GM23248 (cell line): ENCODE data around the gene LAPTM5. TPM values are rescaled to one million over a fixed set of nuclear protein-coding genes. Genes with fewer than 3 reads are reported as not detected.

Experiments used
- DNase-seq: peaks from one replicate; pipeline ENCODE4 v3.0.0-alpha.2; 2015
- H2AFZ ChIP-seq: fragments of 200-600 bp; sonication (generic); 2 replicates; pipeline ENCODE4 v1.6.1; 2016; ENCODE audit warnings: antibody characterized with exemption
- H3F3A ChIP-seq: fragments of 200-600 bp; sonication (generic); 2 replicates; pipeline ENCODE4 v1.6.1; 2016; ENCODE audit warnings: mild to moderate bottlenecking, antibody characterized with exemption, mixed run types; ENCODE audit not compliant: insufficient read depth
- H3K27ac ChIP-seq: fragments of 200-600 bp; sonication (generic); 2 replicates; pipeline ENCODE4 v1.5.1; 2016; ENCODE audit warnings: mild to moderate bottlenecking
- H3K27me3 ChIP-seq: fragments of 200-600 bp; sonication (generic); replicated peaks from 2 replicates; pipeline ENCODE4 v1.6.1; 2016; ENCODE audit warnings: mild to moderate bottlenecking; ENCODE audit not compliant: insufficient read depth
- H3K36me3 ChIP-seq: fragments of 200-600 bp; sonication (generic); 2 replicates; pipeline ENCODE4 v1.6.1; 2016; ENCODE audit warnings: low read depth, mild to moderate bottlenecking
- H3K4me1 ChIP-seq: fragments of 200-600 bp; sonication (generic); 2 replicates; pipeline ENCODE4 v1.6.1; 2016; ENCODE audit warnings: mild to moderate bottlenecking; ENCODE audit not compliant: insufficient read depth
- H3K4me2 ChIP-seq: fragments of 200-600 bp; sonication (generic); one replicate; pipeline ENCODE4 v1.6.1; 2016; ENCODE audit warnings: mild to moderate bottlenecking; ENCODE audit not compliant: unreplicated experiment
- H3K4me3 ChIP-seq: fragments of 200-600 bp; sonication (generic); 2 replicates; pipeline ENCODE4 v1.5.1; 2016; ENCODE audit warnings: mild to moderate bottlenecking
- H3K79me2 ChIP-seq: fragments of 200-600 bp; sonication (generic); 2 replicates; pipeline ENCODE4 v1.6.1; 2016; ENCODE audit warnings: mild to moderate bottlenecking; ENCODE audit not compliant: insufficient read depth
- H3K9ac ChIP-seq: fragments of 200-600 bp; sonication (generic); 2 replicates; pipeline ENCODE4 v1.6.1; 2016; ENCODE audit warnings: mild to moderate bottlenecking
- H3K9me2 ChIP-seq: fragments of 200-600 bp; sonication (generic); 2 replicates; pipeline ENCODE4 v1.6.1; 2016; ENCODE audit warnings: mixed run types, mild to moderate bottlenecking, moderate library complexity; ENCODE audit not compliant: insufficient read depth
- H3K9me3 ChIP-seq: fragments of 200-600 bp; sonication (generic); one replicate; pipeline ENCODE4 v1.6.1; 2017; ENCODE audit warnings: low read depth
- H4K20me1 ChIP-seq: fragments of 200-600 bp; sonication (generic); 2 replicates; pipeline ENCODE4 v1.6.0; 2016; ENCODE audit not compliant: insufficient read depth
- EZH2 ChIP-seq: fragments of 200-600 bp; sonication (generic); IDR thresholded peaks from 2 replicates; pipeline ENCODE4 v1.6.1; 2018; ENCODE audit warnings: antibody characterized with exemption, mild to moderate bottlenecking; ENCODE audit not compliant: insufficient read depth, poor library complexity, severe bottlenecking
- EZH2phosphoT487 ChIP-seq: fragments of 200-600 bp; sonication (generic); IDR thresholded peaks from 2 replicates; pipeline ENCODE4 v1.6.1; 2018; ENCODE audit warnings: antibody characterized with exemption, moderate library complexity, mild to moderate bottlenecking, low read depth; ENCODE audit not compliant: insufficient read depth
- WGBS, 2 experiments: methylation state at CpG; one replicate each; pipeline ENCODE4 v1.1.6; 2015 to 2017; ENCODE audit warnings: low lambda C conversion rate in 2 of 2, low coverage in 1 of 2; ENCODE audit errors: missing lambda C conversion rate in 2 of 2; 5-methylcytosine and 5-hydroxymethylcytosine counted together
- in situ Hi-C: fragments of 300-500 bp; cut with MboI; formaldehyde crosslinking; loops from 2 replicates; pipeline ENCODE4 v1.15.0; 2020
- polyA plus RNA-seq: library from polyadenylated mRNA; unstranded; fragments of >200 nt; fragmentation: Nextera tagmentation; extraction: Ambion mirVana; gene quantifications from 2 replicates; pipeline ENCODE4 v1.2.1, GENCODE V29; 2016
- total RNA-seq: library from RNA; depleted of rRNA; stranded (reverse); fragments of >200 nt; shearing (Covaris generic); gene quantifications from 2 replicates; pipeline ENCODE4 v1.2.3, GENCODE V29; 2014

The LAPTM5 gene
- total and polyA plus RNA-seq, 2 experiments from 2014 or later, result 0.36 TPM; not detected in 1

DNA sequence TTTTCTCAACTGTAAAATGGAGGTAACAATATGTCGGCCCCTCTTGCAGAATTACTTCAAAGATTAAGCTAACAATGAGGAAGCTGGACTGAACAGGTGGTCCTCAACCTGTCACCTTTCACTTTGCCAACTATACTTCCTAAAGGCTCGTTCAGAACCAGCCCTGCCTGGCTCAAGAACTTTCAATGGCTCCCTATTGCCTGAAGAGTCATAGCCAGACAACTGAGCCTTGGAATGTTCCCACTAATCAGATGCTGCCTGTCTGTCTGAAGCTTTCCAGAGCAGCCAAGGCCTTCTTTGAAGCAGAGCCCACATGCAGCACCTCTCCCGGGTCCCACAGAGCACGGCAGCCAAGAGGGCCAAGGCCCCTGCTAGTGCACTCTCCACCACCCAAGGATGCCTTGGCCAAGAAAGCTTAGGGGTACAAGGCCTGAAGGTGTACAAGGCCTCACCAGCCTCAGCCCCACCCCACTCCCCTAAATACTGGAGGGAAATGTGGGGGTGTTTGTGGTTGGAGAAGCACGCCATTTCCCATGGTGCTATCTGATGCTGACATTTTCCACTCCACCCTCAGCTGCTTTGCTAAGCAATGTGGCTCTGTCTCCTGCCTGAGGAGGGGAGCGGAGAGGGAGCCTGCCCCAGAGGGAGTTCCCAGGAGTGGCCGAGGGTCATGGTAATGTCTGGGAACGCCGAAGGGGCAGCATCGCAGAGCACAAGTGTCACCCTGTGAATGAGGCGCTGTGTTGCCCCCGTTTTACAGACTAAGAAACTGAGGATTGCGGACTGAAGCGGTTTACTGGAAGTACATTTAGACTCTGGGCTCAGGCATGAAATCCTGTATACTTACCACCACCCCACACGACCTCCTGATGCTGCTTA, 8.2 kb upstream of the LAPTM5 start:
- H3K9ac ChIP-seq, result no peak overlapping the region
- in situ Hi-C loops, result no loop called here
- H4K20me1 ChIP-seq, result no peaks in the 10 kb centered on the region
- TF ChIP-seq EZH2, result no peak
- no peak for TF ChIP-seq EZH2phosphoT487
- H3K4me1 ChIP-seq, result no peaks in the 10 kb centered on the region
- H2AFZ ChIP-seq, result no peak overlapping the region
- 76 to 77% methylated on average over 15 of the region's 15 CpGs for WGBS, 2 experiments
- H3K27me3 ChIP-seq, result no peaks in the 10 kb centered on the region
- H3F3A ChIP-seq, result no peaks in the 10 kb centered on the region
- no peaks in the 10 kb centered on the region for H3K9me2 ChIP-seq
- H3K36me3 ChIP-seq, result no peaks in the 10 kb centered on the region
- H3K4me3 ChIP-seq, result no peak overlapping the region
- no peak for DNase-seq
- H3K9me3 ChIP-seq, result no peaks in the 10 kb centered on the region
- H3K79me2 ChIP-seq, result no peaks in the 10 kb centered on the region
- no peak overlapping the region for H3K27ac ChIP-seq
- no peak overlapping the region for H3K4me2 ChIP-seq

DNA sequence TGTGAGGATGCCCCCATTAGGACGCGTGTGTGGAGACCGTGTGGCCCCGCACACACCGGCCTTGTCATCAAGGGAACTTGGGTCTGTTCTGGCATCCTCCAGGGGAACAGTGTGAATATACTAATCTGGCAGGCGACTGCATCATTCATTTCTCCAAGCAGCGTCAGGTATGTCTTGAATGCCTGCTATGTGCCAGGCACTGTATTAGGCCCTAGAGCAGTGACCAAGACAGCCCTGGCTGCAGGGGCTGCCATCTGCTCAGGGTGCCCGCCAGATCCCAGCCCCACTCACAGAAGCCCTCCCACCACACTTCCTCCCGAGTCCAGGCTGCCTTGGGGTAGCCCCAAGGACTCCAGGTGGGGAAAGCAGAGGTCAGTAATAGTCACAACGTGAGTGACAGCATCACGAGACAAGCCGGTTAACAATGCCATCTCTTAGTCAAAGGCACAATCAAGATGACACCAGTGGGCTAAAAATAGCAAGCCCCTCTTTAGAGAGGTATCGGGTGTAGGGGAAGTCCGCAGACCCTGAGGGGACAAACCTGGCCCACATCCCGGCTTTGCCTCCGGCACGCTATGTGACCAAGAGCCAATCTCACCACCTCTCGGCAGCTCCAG, 7.5 kb upstream of the LAPTM5 start:
- 83 to 84% methylated on average over 17 to 18 of the region's 18 CpGs for WGBS, 2 experiments
- no peaks in the 10 kb centered on the region for H3F3A ChIP-seq
- no peaks in the 10 kb centered on the region for H3K9me2 ChIP-seq
- H4K20me1 ChIP-seq, result no peaks in the 10 kb centered on the region
- DNase-seq, result no peak
- no peak overlapping the region for H3K9ac ChIP-seq
- no peak overlapping the region for H3K4me3 ChIP-seq
- H3K4me1 ChIP-seq, result no peaks in the 10 kb centered on the region
- no peak overlapping the region for H2AFZ ChIP-seq
- H3K27ac ChIP-seq, result no peak overlapping the region
- H3K4me2 ChIP-seq, result no peak overlapping the region
- no peaks in the 10 kb centered on the region for H3K9me3 ChIP-seq
- no peaks in the 10 kb centered on the region for H3K79me2 ChIP-seq
- TF ChIP-seq EZH2 (no peak), EZH2phosphoT487 (no peak)
- H3K36me3 ChIP-seq, result no peaks in the 10 kb centered on the region
- in situ Hi-C loops, result no loop called here
- no peaks in the 10 kb centered on the region for H3K27me3 ChIP-seq

DNA sequence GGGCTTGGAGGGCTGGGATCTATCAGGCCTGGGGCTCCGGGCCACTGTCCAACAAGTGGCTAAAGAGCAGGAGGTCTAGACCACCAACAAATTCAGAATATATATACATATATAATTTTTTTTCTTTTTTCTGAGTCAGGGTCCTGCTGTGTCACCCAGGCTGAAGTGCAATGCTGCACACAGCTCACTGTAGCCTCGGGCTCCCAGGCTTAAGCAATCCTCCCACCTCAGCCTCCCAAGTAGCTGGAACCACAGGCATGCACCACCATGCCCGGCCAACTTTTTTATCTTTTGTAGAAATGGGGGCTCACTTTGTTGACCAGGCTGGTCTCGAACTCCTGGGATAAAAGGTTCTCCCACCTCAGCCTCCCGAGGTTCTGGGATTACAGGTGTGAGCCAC, 6.8 kb upstream of the LAPTM5 start:
- whole genome bisulfite sequencing, 2 experiments, result 75 to 81% methylated on average over 5 of the region's 5 CpGs
- TF ChIP-seq EZH2, result no peak
- no peak for TF ChIP-seq EZH2phosphoT487
- Histone ChIP-seq H3K27me3 (no peaks in the 10 kb centered on the region), H3F3A (no peaks in the 10 kb centered on the region), H3K4me2 (no peak overlapping the region), H3K27ac (no peak overlapping the region), H3K9me2 (no peaks in the 10 kb centered on the region), H4K20me1 (no peaks in the 10 kb centered on the region), H2AFZ (no peak overlapping the region), H3K79me2 (no peaks in the 10 kb centered on the region), H3K9me3 (no peaks in the 10 kb centered on the region), H3K4me3 (no peak overlapping the region), H3K4me1 (no peaks in the 10 kb centered on the region), H3K36me3 (no peaks in the 10 kb centered on the region), H3K9ac (no peak overlapping the region)
- DNase-seq, result no peak
- in situ Hi-C loops, result no loop called here

DNA sequence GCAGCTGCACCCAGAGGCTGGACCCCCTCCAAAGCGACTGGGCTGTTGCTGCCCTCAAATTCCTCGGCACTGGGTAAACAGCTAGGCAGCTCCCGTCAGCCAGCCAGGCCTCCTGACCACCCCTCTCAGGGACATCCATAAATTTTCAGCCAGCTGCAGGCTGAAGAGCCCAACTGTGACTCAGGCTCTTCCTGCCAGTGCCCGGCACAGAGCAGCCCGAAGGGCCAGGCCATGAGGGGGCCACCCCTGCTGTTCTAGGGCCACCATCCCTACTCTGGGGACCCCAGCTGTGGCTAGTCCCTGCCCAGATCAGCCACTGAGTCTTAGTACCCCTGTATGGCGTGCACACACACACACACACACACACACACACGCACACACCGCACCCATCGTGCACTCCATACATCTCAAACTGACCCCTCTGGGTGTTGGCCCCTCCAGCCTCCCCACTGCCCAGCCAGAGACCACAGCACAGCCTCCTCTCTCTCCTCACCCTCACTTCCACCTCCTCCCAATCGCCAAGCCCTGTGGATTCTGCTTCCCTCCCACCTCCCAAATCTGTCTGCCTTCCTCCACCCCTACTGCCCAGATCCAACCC, 6.2 kb upstream of the LAPTM5 start:
- 41 to 45% methylated on average over 9 to 10 of the region's 10 CpGs for WGBS, 2 experiments
- Histone ChIP-seq H3K36me3 (no peaks in the 10 kb centered on the region), H3K4me2 (no peak overlapping the region), H3K27me3 (no peaks in the 10 kb centered on the region), H3F3A (no peaks in the 10 kb centered on the region), H3K27ac (no peak overlapping the region), H3K4me3 (no peak overlapping the region), H2AFZ (no peak overlapping the region), H3K9me3 (no peaks in the 10 kb centered on the region), H3K79me2 (no peaks in the 10 kb centered on the region), H4K20me1 (no peaks in the 10 kb centered on the region), H3K4me1 (no peaks in the 10 kb centered on the region), H3K9ac (no peak overlapping the region), H3K9me2 (no peaks in the 10 kb centered on the region)
- in situ Hi-C loops, result no loop called here
- TF ChIP-seq EZH2 (no peak), EZH2phosphoT487 (no peak)
- DNase-seq, result peak; percentile 49
